Loucy (cell line): ENCODE results near the gene MCOLN2.

Experiments
- CTCF ChIP-seq: fragments of 200-600 bp; sonication (generic); conservative IDR thresholded peaks from 2 replicates; pipeline ENCODE4 v1.5.1; 2014; ENCODE audit warnings: mild to moderate bottlenecking, antibody characterized with exemption, low read length
- EZH2phosphoT487 ChIP-seq: fragments of 200-600 bp; IDR thresholded peaks from 2 replicates; pipeline ENCODE4 v1.6.1; 2018; ENCODE audit warnings: antibody characterized with exemption, mild to moderate bottlenecking, moderate library complexity, borderline replicate concordance

- TF ChIP-seq EZH2phosphoT487: no peak
- no peak for TF ChIP-seq CTCF
Measured at GRCh38 chr1:84920159-84920558, 76.8 kb downstream of the MCOLN2 start.
